ENCODE results near the gene PPRC1. TPM values are rescaled to one million over a fixed set of nuclear protein-coding genes. Genes with fewer than 3 reads are reported as not detected.
"Not testable (repeated sequence)": the region's sequence is repeated elsewhere in the genome, so short reads cannot be mapped to it uniquely, and the experiment has no call there.

PPRC1 gene
- total RNA-seq, 1 donor from 2014 or later = 42.9 TPM

DNA sequence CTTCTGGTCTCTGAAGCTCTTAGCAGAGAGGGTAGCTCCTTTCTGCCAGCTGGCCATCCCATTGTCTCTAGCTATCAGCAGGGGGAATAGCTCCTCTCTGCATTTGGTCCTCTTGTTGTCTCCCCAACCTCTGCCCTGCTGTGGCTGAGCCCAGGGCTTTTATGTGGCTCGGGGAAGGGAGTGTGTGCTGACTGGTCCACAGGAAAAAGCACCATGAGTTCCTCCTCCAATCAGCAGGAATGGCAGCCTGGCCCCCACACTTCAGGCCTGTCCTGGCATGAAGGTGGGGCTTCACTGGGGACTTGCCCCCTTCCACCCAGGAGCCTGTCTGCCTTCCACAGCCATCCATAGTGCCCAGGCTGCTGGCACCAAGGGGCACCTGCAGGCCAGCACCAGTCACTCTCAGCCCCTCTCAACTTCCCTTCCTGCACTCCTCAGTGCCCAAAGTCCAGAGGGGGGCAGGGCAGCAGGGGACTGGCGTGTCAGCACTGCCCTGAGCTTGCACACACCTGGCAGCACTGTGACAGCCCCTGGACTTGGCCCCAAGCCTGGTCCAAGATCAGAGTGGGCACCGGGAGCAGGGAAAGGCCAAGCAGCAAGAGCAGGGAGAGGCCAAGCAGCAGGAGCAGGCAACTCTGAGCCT, 55.6 kb downstream of the PPRC1 start:
- H3K36me3 Mint-ChIP-seq (ENCODE audit: low read depth) = peaks cover 3% of the 10 kb centered on the region
- H3K27me3 Mint-ChIP-seq (ENCODE audit: low read depth) = no peaks in the 10 kb centered on the region
- H3K4me3 Mint-ChIP-seq (ENCODE audit: unreplicated experiment) = no peak overlapping the region
- TF ChIP-seq CTCF (IDR thresholded peaks at IDR 0.05) = no peak
- H3K9me3 Mint-ChIP-seq (ENCODE audit: low read depth) = peaks cover 20% of the 10 kb centered on the region
- no peak overlapping the region for H3K27ac Mint-ChIP-seq (ENCODE audit: unreplicated experiment)
- DNase-seq (ENCODE audit: low spot score) = no peak
- H3K4me1 Mint-ChIP-seq (ENCODE audit: low read depth) = no peaks in the 10 kb centered on the region

GRCh38 chr10:102188941-102189898, 56.4 kb downstream of the PPRC1 start:
- H3K9me3 Mint-ChIP-seq (ENCODE audit: low read depth) = peaks cover 19% of the 10 kb centered on the region
- not testable (repeated sequence) for H3K36me3 Mint-ChIP-seq (ENCODE audit: low read depth); DNase-seq (ENCODE audit: low spot score); H3K4me1 Mint-ChIP-seq (ENCODE audit: low read depth); H3K27ac Mint-ChIP-seq (ENCODE audit: unreplicated experiment); H3K27me3 Mint-ChIP-seq (ENCODE audit: low read depth); H3K4me3 Mint-ChIP-seq (ENCODE audit: unreplicated experiment)

GRCh38 chr10:102191956-102192355, 59.1 kb downstream of the PPRC1 start:
- no peak overlapping the region for H3K4me3 Mint-ChIP-seq (ENCODE audit: unreplicated experiment)
- H3K27ac Mint-ChIP-seq (ENCODE audit: unreplicated experiment) = no peak overlapping the region
- H3K27me3 Mint-ChIP-seq (ENCODE audit: low read depth) = peaks cover 8% of the 10 kb centered on the region
- DNase-seq (ENCODE audit: low spot score) = no peak
- H3K36me3 Mint-ChIP-seq (ENCODE audit: low read depth) = peaks cover 3% of the 10 kb centered on the region
- TF ChIP-seq CTCF (IDR thresholded peaks at IDR 0.05) = no peak
- no peaks in the 10 kb centered on the region for H3K4me1 Mint-ChIP-seq (ENCODE audit: low read depth)
- H3K9me3 Mint-ChIP-seq (ENCODE audit: low read depth) = peaks cover 9% of the 10 kb centered on the region

- Mint-ChIP-seq H3K9me3 (ENCODE audit: low read depth) (peaks cover 9% of the 10 kb centered on the region), H3K27ac (ENCODE audit: unreplicated experiment) (no peak overlapping the region), H3K4me3 (ENCODE audit: unreplicated experiment) (no peak overlapping the region), H3K4me1 (ENCODE audit: low read depth) (no peaks in the 10 kb centered on the region), H3K36me3 (ENCODE audit: low read depth) (peaks cover 4% of the 10 kb centered on the region), H3K27me3 (ENCODE audit: low read depth) (peaks cover 10% of the 10 kb centered on the region)
- DNase-seq (ENCODE audit: low spot score) = no peak
- TF ChIP-seq CTCF (IDR thresholded peaks at IDR 0.05) = no peak
Measured at GRCh38 chr10:102195296-102195870, 62.5 kb downstream of the PPRC1 start.

- Mint-ChIP-seq H3K27me3 (ENCODE audit: low read depth) (peaks cover 11% of the 10 kb centered on the region), H3K4me1 (ENCODE audit: low read depth) (no peaks in the 10 kb centered on the region), H3K4me3 (ENCODE audit: unreplicated experiment) (no peak overlapping the region), H3K27ac (ENCODE audit: unreplicated experiment) (no peak overlapping the region), H3K9me3 (ENCODE audit: low read depth) (peaks cover 3% of the 10 kb centered on the region), H3K36me3 (ENCODE audit: low read depth) (peaks cover 4% of the 10 kb centered on the region)
- TF ChIP-seq CTCF (IDR thresholded peaks at IDR 0.05) = no peak
- no peak for DNase-seq (ENCODE audit: low spot score)
Measured at GRCh38 chr10:102196893-102197292, 64.1 kb downstream of the PPRC1 start.

All from chondrocyte (in vitro differentiated cells).